ENCODE results near the gene NSUN3. TPM values are rescaled to one million over a fixed set of nuclear protein-coding genes. Genes with fewer than 3 reads are reported as not detected.
"Not testable (repeated sequence)": the region's sequence is repeated elsewhere in the genome, so short reads cannot be mapped to it uniquely, and the experiment has no call there.

Gene NSUN3
- total and polyA plus RNA-seq, 4 donors, result 3.9 to 20.0 (median 13.9) TPM

DNA sequence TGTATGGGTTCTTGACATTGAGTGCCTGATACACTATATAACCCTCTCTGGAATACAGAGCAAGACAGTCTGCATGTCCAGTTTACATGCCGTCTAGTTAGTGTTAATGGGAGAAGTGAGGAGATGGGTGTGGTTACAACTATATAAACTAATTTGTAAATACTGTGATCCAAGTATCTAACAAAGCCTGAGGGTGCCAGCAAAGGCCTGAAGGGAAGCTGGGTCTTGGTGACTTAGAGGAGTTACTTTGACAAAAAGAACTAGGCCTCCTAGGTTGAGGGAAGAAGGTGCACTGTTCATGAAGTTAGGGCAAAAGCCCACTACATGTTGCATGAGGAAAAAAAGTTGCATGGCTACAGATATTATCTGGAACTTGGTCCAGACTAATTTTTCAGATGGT lies 2.3 kb downstream of the NSUN3 start:
- no peak overlapping the region for H3K4me3 ChIP-seq (ENCODE audit: low read length in 2 of 2)
- intact Hi-C loops (cut with DNase I), result loop anchor here (5.0 to 10.0 kb wide), 2 partner anchors 63 to 150 kb away; no protein-coding TSS in a partner anchor
- H3K4me1 ChIP-seq (ENCODE audit: control insufficient read depth in 1 of 2, insufficient read depth in 2 of 2, low read length in 2 of 2), result peaks cover 0 to 3% of the 10 kb centered on the region in 2 donors
- H3K27me3 ChIP-seq (ENCODE audit: control insufficient read depth in 1 of 2, insufficient read depth in 2 of 2, low read length in 1 of 2), result no peaks in the 10 kb centered on the region
- ATAC-seq (ENCODE audit: low FRiP score) (no peak), DNase-seq (no peak)
- WGBS, 2 donors, result 59 to 73% methylated on average over 1 of the region's 1 CpG
- no peak overlapping the region for H3K27ac ChIP-seq (ENCODE audit: low read depth in 1 of 2, low read length in 2 of 2)
- H3K36me3 ChIP-seq (ENCODE audit: control insufficient read depth in 1 of 2, insufficient read depth in 2 of 2, low read length in 1 of 2), result peaks cover 0 to 2% of the 10 kb centered on the region in 2 donors
- no peaks in the 10 kb centered on the region for H3K9me3 ChIP-seq (ENCODE audit: control insufficient read depth, low read length)

DNA sequence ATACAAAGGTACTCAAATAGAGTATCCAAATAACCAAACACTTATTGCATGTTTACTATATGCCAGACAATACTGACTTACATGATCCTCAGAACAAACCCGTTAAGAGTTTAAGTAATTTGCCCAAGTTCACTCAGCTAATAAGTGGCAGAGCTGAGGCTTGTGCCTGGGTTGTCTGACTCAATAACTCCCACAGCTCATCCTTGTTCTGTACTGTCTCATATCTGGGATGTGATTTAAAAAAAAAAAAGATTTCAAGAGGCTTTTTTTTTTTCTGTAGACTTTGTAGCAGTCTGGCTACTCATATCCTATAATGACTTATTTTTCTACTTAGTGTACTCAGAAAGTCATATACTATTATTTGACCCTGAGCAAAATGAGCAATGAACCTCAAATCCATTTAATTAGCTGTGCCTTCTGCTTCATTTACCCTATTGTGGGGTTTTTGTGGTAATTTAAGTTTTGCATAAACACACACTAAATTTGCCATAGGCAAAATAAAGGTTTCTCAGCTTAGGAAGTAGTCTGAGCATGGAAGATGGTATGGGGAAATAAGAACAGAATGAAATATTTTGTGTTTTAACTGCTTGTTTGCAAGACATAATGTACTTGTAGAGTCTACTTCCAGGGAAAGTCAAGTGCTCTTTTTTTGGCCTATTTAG lies 3.1 kb downstream of the NSUN3 start:
- no peak for DNase-seq
- H3K4me1 ChIP-seq (ENCODE audit: control insufficient read depth in 1 of 2, insufficient read depth in 2 of 2, low read length in 2 of 2), result peaks cover 0 to 3% of the 10 kb centered on the region in 2 donors
- 82 to 96% methylated on average over 1 of the region's 1 CpG for WGBS, 2 donors
- no peak overlapping the region for H3K27ac ChIP-seq (ENCODE audit: low read depth in 1 of 2, low read length in 2 of 2)
- no peak for ATAC-seq (ENCODE audit: low FRiP score)
- no peak overlapping the region for H3K4me3 ChIP-seq (ENCODE audit: low read length in 2 of 2)
- intact Hi-C loops (cut with DNase I), result loop anchor here (5.0 to 10.0 kb wide), 2 partner anchors 64 to 151 kb away; no protein-coding TSS in a partner anchor
- no peaks in the 10 kb centered on the region for H3K9me3 ChIP-seq (ENCODE audit: control insufficient read depth, low read length)
- peaks cover 0 to 2% of the 10 kb centered on the region in 2 donors for H3K36me3 ChIP-seq (ENCODE audit: control insufficient read depth in 1 of 2, insufficient read depth in 2 of 2, low read length in 1 of 2)
- H3K27me3 ChIP-seq (ENCODE audit: control insufficient read depth in 1 of 2, insufficient read depth in 2 of 2, low read length in 1 of 2), result no peaks in the 10 kb centered on the region

DNA sequence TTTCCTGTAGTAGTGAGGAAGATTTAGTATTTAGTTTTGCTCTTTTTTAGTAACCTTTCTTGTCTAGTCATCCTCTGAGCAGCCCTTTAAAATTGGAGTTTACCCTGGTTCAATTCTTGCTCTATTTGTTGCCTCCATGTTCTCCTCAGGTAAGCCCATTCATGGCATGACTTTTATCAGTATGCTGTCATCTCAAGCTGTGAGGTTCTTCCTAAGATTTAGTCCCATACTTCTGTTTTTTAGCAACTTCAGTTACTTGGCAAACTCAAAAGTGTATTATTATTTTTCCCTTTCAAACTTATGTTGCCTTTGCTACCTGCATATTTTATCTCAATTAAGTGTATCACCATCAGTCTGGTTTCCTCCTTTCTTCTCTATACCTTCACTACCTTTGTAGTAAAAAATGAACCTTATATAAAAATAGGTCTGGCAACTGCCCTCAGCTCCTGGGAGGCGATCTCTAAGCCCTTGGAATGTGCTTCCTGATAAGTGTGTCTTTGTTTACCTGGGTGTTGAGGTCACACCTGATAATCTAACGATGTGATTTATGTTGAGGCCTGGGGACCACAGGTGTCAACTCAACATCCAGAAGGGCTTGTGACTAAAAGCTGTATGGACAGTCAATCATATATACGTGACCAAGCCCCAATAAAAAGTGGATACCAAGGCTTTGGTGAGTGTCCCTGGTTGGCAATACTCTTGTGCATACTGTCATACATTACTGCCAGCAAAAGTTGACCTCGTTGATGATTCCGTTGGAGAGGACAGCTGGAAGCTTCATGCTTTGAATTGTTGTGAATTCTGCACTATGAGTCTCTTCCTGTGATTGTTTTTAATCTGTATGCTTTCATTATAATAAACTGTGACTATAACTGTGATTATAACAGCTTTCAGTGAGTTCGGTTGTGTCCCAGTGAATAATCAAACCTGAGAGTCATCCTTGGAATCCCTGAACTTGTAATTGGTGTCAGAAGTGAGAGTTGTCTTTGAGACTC lies 3.9 kb downstream of the NSUN3 start:
- ATAC-seq (ENCODE audit: low FRiP score) (no peak), DNase-seq (no peak)
- peaks cover 0 to 2% of the 10 kb centered on the region in 2 donors for H3K36me3 ChIP-seq (ENCODE audit: control insufficient read depth in 1 of 2, insufficient read depth in 2 of 2, low read length in 1 of 2)
- peaks cover 0 to 3% of the 10 kb centered on the region in 2 donors for H3K4me1 ChIP-seq (ENCODE audit: control insufficient read depth in 1 of 2, insufficient read depth in 2 of 2, low read length in 2 of 2)
- no peaks in the 10 kb centered on the region for H3K9me3 ChIP-seq (ENCODE audit: control insufficient read depth, low read length)
- WGBS, 2 donors, result 87 to 91% methylated on average over 6 of the region's 6 CpGs
- H3K27ac ChIP-seq (ENCODE audit: low read depth in 1 of 2, low read length in 2 of 2), result no peak overlapping the region
- H3K27me3 ChIP-seq (ENCODE audit: control insufficient read depth in 1 of 2, insufficient read depth in 2 of 2, low read length in 1 of 2), result no peaks in the 10 kb centered on the region
- H3K4me3 ChIP-seq (ENCODE audit: low read length in 2 of 2), result no peak overlapping the region
- intact Hi-C loops (cut with DNase I), result loop anchor here (5.0 to 10.0 kb wide), 2 partner anchors 65 to 152 kb away; no protein-coding TSS in a partner anchor

DNA sequence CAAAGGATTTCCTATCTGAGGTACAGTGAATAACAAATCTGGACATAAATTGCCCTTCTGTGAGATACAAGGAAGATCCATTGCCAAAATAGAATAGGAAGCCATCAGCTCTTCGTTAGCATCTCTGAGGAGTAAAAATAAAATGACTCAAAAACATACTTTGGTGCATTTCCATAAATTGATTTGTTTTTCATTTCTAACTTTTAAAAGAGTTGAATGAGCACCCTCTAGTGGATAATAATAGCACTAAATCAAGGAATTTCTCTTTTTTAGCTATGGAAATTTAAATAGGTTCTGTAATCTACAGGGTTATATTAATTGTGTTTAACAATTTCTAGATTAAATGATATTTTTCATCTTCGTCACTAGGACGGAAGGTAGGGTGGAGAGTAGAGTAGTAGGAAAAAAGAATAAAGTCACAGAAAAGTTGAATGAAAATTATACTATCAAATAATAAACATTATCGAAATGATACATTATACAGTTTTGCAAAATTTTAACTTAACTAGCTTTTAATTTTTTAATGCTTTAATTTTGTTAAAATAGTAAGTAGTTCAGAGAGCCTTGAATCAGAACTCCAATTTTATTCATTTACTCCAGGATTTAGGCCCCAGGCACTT lies 6.4 kb downstream of the NSUN3 start:
- Histone ChIP-seq H3K27ac (ENCODE audit: low read depth in 1 of 2, low read length in 2 of 2) (no peak overlapping the region), H3K9me3 (ENCODE audit: control insufficient read depth, low read length) (no peaks in the 10 kb centered on the region), H3K4me3 (ENCODE audit: low read length in 2 of 2) (no peak overlapping the region), H3K36me3 (ENCODE audit: control insufficient read depth in 1 of 2, insufficient read depth in 2 of 2, low read length in 1 of 2) (peaks cover 0 to 2% of the 10 kb centered on the region in 2 donors), H3K27me3 (ENCODE audit: control insufficient read depth in 1 of 2, insufficient read depth in 2 of 2, low read length in 1 of 2) (no peaks in the 10 kb centered on the region), H3K4me1 (ENCODE audit: control insufficient read depth in 1 of 2, insufficient read depth in 2 of 2, low read length in 2 of 2) (peaks cover 0 to 3% of the 10 kb centered on the region in 2 donors)
- 44 to 47% methylated on average over 4 of the region's 4 CpGs for WGBS, 2 donors
- intact Hi-C loops (cut with DNase I), result loop anchor here (5.0 to 10.0 kb wide), 2 partner anchors 67 to 155 kb away; no protein-coding TSS in a partner anchor
- peak; percentile 62 for ATAC-seq (ENCODE audit: low FRiP score)
- no peak for DNase-seq

DNA sequence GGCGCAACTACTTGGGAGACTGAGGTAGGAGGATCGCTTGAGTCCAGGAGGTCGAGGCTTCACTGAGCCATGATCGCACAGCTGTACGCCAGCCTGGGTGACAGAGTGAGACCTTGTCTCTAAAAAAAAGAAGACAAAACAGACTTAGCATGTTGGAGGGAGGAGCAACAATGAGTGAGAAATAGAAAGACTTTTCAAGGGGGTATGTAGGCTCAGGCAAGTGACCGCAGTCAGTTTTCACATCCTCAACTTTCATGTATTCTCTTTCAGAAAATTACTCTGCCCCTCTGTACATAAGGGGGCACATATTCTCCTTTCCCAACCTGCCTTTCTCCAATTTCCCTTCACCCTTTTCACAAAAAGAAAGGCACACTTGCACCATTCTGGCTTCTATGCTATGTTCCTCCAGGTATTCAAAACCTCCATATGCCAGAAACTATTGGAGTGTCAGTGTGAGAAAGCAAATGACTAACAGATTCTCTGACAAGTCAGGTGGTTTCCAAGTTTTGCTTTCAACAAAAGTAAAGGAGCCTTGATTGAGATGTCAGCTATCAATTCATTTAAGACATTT lies 7.6 kb downstream of the NSUN3 start:
- ATAC-seq (ENCODE audit: low FRiP score) (no peak), DNase-seq (no peak)
- Histone ChIP-seq H3K9me3 (ENCODE audit: control insufficient read depth, low read length) (no peaks in the 10 kb centered on the region), H3K27me3 (ENCODE audit: control insufficient read depth in 1 of 2, insufficient read depth in 2 of 2, low read length in 1 of 2) (no peaks in the 10 kb centered on the region), H3K36me3 (ENCODE audit: control insufficient read depth in 1 of 2, insufficient read depth in 2 of 2, low read length in 1 of 2) (peaks cover 0 to 2% of the 10 kb centered on the region in 2 donors), H3K27ac (ENCODE audit: low read depth in 1 of 2, low read length in 2 of 2) (no peak overlapping the region), H3K4me3 (ENCODE audit: low read length in 2 of 2) (no peak overlapping the region), H3K4me1 (ENCODE audit: control insufficient read depth in 1 of 2, insufficient read depth in 2 of 2, low read length in 2 of 2) (no peaks in the 10 kb centered on the region)
- intact Hi-C loops (cut with DNase I), result no loop called here
- WGBS, 2 donors, result 92 to 95% methylated on average over 6 of the region's 6 CpGs

DNA sequence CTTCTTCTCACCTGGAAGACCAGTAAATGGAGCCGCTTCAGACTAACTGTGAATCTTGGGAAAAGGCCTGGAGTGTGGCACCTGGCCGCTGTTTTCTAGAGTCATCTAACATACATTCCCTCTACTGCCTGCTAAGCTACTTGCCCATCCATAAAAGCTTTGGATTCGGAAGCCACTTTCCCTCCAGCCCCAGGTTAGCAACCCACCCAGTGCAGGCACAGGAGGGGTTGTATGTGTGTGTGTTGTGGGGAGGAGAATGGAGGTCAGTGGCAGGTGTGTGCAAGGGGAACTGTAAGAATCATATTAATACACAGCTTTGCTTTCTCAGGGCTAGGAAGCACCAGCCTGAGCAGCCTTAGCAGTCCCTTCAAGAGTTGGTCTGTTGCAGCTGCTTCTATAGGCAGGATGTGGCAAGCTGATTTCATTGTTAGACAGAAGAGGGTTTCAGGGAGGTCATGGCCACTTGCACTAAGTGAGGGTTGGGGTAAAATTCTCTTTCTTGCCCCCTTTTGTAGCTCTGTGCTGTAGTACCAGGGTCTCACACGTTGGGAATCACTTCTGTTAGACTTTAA lies 8.9 kb downstream of the NSUN3 start:
- no peaks in the 10 kb centered on the region for H3K9me3 ChIP-seq (ENCODE audit: control insufficient read depth, low read length)
- intact Hi-C loops (cut with DNase I), result no loop called here
- ATAC-seq (ENCODE audit: low FRiP score) (no peak), DNase-seq (no peak)
- H3K27ac ChIP-seq (ENCODE audit: low read depth in 1 of 2, low read length in 2 of 2), result no peak overlapping the region
- no peaks in the 10 kb centered on the region for H3K4me1 ChIP-seq (ENCODE audit: control insufficient read depth in 1 of 2, insufficient read depth in 2 of 2, low read length in 2 of 2)
- no peak overlapping the region for H3K4me3 ChIP-seq (ENCODE audit: low read length in 2 of 2)
- 87 to 91% methylated on average over 4 of the region's 4 CpGs for WGBS, 2 donors
- no peaks in the 10 kb centered on the region for H3K27me3 ChIP-seq (ENCODE audit: control insufficient read depth in 1 of 2, insufficient read depth in 2 of 2, low read length in 1 of 2)
- H3K36me3 ChIP-seq (ENCODE audit: control insufficient read depth in 1 of 2, insufficient read depth in 2 of 2, low read length in 1 of 2), result peaks cover 0 to 2% of the 10 kb centered on the region in 2 donors

DNA sequence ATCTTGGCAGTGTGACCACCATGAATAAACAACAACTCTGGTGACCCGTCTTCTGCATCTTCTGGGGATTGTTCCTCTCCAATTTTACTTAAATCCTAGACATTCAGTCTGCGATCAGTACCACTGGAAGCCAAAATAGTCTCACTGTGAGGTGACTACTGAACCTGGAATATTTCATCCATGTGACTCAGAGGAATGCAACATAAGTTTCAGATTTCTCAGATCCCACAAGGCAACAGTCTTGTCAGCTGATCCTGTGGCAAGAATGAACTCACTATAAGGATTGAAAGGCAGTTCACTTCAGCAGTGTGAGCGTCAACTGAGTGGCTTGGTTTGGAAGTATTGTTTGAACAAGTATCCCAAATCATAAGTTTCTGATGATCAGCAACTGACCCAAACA lies 13.2 kb downstream of the NSUN3 start:
- ATAC-seq (ENCODE audit: low FRiP score), result no peak
- no peak overlapping the region for H3K4me3 ChIP-seq (ENCODE audit: low read length in 2 of 2)
- no peaks in the 10 kb centered on the region for H3K4me1 ChIP-seq (ENCODE audit: control insufficient read depth in 1 of 2, insufficient read depth in 2 of 2, low read length in 2 of 2)
- no peaks in the 10 kb centered on the region for H3K27me3 ChIP-seq (ENCODE audit: control insufficient read depth in 1 of 2, insufficient read depth in 2 of 2, low read length in 1 of 2)
- intact Hi-C loops (cut with DNase I), result no loop called here
- DNase-seq, result no peak
- H3K36me3 ChIP-seq (ENCODE audit: control insufficient read depth in 1 of 2, insufficient read depth in 2 of 2, low read length in 1 of 2), result no peaks in the 10 kb centered on the region
- no peaks in the 10 kb centered on the region for H3K9me3 ChIP-seq (ENCODE audit: control insufficient read depth, low read length)
- 90 to 92% methylated on average over 3 of the region's 3 CpGs for WGBS, 2 donors
- H3K27ac ChIP-seq (ENCODE audit: low read depth in 1 of 2, low read length in 2 of 2), result no peak overlapping the region

DNA sequence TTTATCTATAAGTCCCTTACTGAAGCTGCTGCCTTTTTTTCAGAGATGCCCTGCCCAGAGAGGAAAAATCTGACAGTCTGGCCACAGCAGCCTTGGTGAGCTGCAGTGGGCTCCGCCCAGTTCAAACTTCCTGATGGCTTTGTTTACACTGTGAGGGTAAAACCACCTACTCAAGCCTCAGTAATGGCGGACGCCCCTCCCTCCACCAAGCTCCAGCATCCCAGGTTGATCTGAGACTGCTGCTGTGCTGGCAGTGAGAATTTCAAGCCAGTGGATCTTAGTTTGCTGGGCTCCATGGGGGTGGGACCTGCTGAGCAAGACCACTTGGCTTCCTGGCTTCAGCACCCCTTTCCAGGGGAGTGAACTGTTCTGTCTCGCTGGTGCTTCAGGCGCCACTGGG lies 17.7 kb downstream of the NSUN3 start:
- intact Hi-C loops (cut with DNase I); ATAC-seq (ENCODE audit: low FRiP score); H3K4me1 ChIP-seq (ENCODE audit: control insufficient read depth in 1 of 2, insufficient read depth in 2 of 2, low read length in 2 of 2); H3K4me3 ChIP-seq (ENCODE audit: low read length in 2 of 2); H3K27ac ChIP-seq (ENCODE audit: low read depth in 1 of 2, low read length in 2 of 2); H3K9me3 ChIP-seq (ENCODE audit: control insufficient read depth, low read length); H3K36me3 ChIP-seq (ENCODE audit: control insufficient read depth in 1 of 2, insufficient read depth in 2 of 2, low read length in 1 of 2); H3K27me3 ChIP-seq (ENCODE audit: control insufficient read depth in 1 of 2, insufficient read depth in 2 of 2, low read length in 1 of 2); DNase-seq: not testable (repeated sequence)
- WGBS, 2 donors, result 94 to 100% methylated on average over 5 of the region's 5 CpGs
